Tibial nerve (tissue), 4 donors: ENCODE results near the gene PPM1H.

Experiments
- CTCF ChIP-seq, 5 experiments: fragments of 200-600 bp in 3 of 5; fragments of 450-650 bp in 2 of 5; sonication (generic) in 3 of 5; IDR thresholded peaks; one replicate each; pipeline ENCODE4 v1.5.1; 2016 to 2019; ENCODE audit warnings: antibody characterized with exemption in 5 of 5, mild to moderate bottlenecking in 3 of 5, moderate library complexity in 2 of 5
- EP300 ChIP-seq, 2 donors: sonication (generic); formaldehyde crosslinking; IDR thresholded peaks; one replicate each; pipeline ENCODE4 v1.6.1; 2017; ENCODE audit warnings: antibody characterized with exemption in 2 of 2, mild to moderate bottlenecking in 1 of 2
- POLR2A ChIP-seq, 2 donors: fragments of 450-650 bp; IDR thresholded peaks; one replicate each; pipeline ENCODE4 v1.6.1; 2017; ENCODE audit warnings: antibody characterized with exemption in 2 of 2, mild to moderate bottlenecking in 2 of 2, moderate library complexity in 2 of 2

GRCh38 chr12:62720025-62720424, 214.9 kb downstream of the PPM1H start:
- TF ChIP-seq POLR2A (IDR thresholded peaks at IDR 0.05) (no peak), CTCF (IDR thresholded peaks at IDR 0.05) (no peak), EP300 (IDR thresholded peaks at IDR 0.05) (no peak)
